Measurements from ENCODE around the gene SLC35F2. TPM values are rescaled to one million over a fixed set of nuclear protein-coding genes. Genes with fewer than 3 reads are reported as not detected.
A peak's percentile ranks its signal among the peaks of the same experiment; 100 is the strongest.
"Not testable (repeated sequence)": the region's sequence is repeated elsewhere in the genome, so short reads cannot be mapped to it uniquely, and the experiment has no call there.

SLC35F2 gene
- total RNA-seq, 2 experiments from 2014 or later = 9.8 to 26.2 TPM

DNA sequence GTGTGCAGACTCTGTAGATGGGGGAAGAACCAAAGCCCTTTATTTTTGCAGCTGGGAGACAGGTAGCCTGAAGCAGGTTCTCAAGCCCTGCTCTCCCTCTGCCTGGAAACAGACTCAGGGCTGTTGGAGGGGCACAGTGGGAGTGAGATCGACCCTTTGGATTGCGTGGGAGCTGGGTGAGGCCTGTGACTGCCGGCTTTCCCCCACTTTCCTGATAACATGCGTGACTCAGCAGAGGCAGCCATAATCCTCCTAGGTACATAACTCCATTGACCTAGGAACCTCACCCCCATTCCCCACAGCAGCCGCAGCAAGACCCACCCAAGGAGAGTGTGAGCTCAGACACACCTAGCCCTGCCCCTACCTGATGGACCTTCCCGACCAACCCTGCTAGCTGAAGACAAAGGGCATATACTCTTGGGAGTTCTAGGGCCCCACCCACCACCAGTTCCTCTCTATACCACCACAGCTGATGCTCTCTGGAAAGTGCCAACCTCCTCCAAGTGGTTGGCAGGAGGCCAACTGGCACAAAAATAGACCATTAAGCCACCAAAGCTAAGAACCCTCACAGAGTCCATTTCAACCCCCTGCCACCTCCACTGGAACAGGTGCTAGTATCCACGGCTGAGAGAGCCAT is 99.8 kb downstream of the SLC35F2 start:
- not testable (repeated sequence) for H3K9me3 Mint-ChIP-seq (ENCODE audit: low read depth); H3K36me3 Mint-ChIP-seq; H3K4me3 Mint-ChIP-seq; DNase-seq; H3K4me1 Mint-ChIP-seq; H3K27ac Mint-ChIP-seq; ATAC-seq
- CTCF ChIA-PET = interaction anchor here (2.0 kb wide), 1 partner anchor 12 kb away, joined by 6 read pairs; no protein-coding TSS in a partner anchor
- peaks cover 16% of the 10 kb centered on the region for H3K27me3 Mint-ChIP-seq

DNA sequence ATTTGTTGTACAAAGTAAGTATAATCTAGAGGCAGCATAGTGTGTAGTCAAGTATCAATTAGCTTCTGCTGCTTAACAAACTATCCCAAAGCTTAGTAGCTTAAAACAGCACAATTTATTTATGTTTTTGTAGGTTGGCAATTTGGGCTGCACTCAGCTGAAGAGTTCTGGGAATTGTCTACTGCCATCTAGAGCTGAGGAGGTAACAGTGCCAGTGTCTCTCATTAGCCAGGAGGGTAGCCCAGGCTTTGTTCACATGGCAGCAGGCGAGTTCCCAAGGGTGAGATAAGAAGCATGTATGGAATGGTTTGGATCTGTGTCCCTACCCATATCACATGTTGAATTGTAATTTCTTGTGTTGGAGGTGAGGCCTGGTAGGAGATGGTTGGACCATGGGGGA is 100.9 kb downstream of the SLC35F2 start:
- ATAC-seq = no peak

DNA sequence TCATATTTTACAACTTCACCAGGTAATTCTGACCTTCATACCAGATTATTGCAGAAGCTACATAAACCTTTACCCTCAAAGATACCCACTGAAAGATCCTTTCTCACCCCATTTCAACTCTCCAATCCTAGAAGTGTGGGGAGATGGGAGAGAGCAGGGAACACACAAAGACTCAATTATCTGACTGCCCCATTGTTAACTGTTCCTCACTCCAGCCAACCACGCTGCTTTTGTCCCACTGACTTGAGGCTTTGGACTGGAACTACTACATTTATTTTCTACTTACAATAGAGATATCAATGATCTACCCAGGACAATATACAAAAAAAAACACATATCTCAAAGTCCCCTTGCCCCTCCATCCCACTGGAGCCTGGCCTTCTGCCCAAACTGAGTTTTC is 102.0 kb downstream of the SLC35F2 start:
- DNase-seq = no peak
- no peaks in the 10 kb centered on the region for H3K9me3 Mint-ChIP-seq (ENCODE audit: low read depth)

More for the DNA sequence above, 100.9 kb downstream of the SLC35F2 start:
- H3K4me1 Mint-ChIP-seq = no peaks in the 10 kb centered on the region
- no peaks in the 10 kb centered on the region for H3K36me3 Mint-ChIP-seq
- H3K4me3 Mint-ChIP-seq = no peak overlapping the region
- CTCF ChIA-PET = interaction anchor here (0.6 to 2.1 kb wide), 3 partner anchors 17 to 89 kb away, joined by 3 to 5 read pairs (median 4); no protein-coding TSS in a partner anchor
- peaks cover 11% of the 10 kb centered on the region for H3K27me3 Mint-ChIP-seq
- no peak overlapping the region for H3K27ac Mint-ChIP-seq
- DNase-seq = no peak
- H3K9me3 Mint-ChIP-seq (ENCODE audit: low read depth) = no peaks in the 10 kb centered on the region

DNA sequence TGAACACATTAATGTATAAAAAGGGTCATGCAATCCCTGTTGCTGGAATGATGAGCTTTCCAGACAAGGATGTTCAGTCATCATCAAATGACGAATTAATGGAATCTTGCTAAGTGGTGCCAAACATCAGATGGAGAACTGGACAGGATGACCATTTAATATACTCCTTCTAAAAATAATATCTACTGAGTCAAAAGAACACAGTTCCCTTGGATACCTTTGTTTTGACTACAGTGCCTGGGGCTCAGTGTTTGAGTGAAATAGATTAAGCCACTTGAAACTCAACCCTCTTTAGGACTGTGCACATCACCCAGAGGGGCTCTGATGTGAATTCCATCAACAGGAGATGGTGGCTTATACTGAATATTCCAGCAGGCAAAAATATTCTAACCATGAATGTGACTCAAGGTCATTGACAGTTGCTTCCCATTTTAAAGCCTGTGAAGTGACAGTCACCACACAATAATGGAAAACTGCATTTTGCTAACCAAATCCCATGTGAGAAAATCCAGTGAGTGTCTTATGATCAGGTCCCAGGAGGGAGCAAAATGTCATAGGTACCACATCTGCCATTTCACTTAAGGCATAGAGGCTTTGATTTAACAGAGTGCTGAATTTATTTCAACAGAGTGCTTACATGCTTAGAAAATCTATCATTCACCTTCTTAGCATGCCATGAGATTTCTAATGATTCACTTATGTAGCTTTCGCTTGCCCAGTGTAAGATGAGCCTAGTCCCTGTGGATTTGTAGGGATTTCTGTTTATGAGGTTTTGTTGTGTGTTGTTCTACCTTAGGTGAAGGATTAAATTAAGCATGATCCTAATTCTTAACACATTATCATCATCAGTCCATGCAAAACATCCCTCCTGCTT is 105.4 kb downstream of the SLC35F2 start:
- Mint-ChIP-seq H3K4me1 (no peaks in the 10 kb centered on the region), H3K4me3 (no peak overlapping the region), H3K27me3 (peaks cover 16% of the 10 kb centered on the region), H3K36me3 (no peaks in the 10 kb centered on the region), H3K9me3 (ENCODE audit: low read depth) (no peaks in the 10 kb centered on the region), H3K27ac (no peak overlapping the region)
- DNase-seq (no peak), ATAC-seq (no peak)
- CTCF ChIA-PET = no interaction called here

More for the DNA sequence above, 102.0 kb downstream of the SLC35F2 start:
- no peak overlapping the region for H3K27ac Mint-ChIP-seq
- no peaks in the 10 kb centered on the region for H3K36me3 Mint-ChIP-seq
- H3K4me3 Mint-ChIP-seq = no peak overlapping the region
- no peaks in the 10 kb centered on the region for H3K4me1 Mint-ChIP-seq
- peaks cover 8% of the 10 kb centered on the region for H3K27me3 Mint-ChIP-seq
- CTCF ChIA-PET = interaction anchor here (2.1 kb wide), 1 partner anchor 16 kb away, joined by 5 read pairs; no protein-coding TSS in a partner anchor
- no peak for ATAC-seq

DNA sequence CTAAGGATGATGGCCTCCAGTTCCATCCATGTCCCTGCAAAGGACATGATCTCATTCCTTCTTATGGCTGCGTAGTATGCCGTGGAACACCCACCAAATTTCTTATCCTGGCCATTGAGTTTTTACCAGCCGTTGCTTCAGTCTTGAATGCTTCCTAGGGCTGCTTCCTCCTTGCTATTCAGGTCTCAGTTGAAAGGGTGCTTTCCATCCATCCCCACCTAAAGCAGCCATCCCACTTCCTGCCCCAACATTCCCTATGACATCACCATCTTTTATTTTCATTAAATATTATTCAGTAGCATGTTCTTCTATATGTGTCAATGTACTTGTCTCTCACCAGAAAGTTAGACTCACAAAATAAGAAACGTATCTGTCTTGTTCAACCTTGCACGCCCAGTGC is 106.1 kb downstream of the SLC35F2 start:
- Mint-ChIP-seq H3K9me3 (ENCODE audit: low read depth) (no peaks in the 10 kb centered on the region), H3K27ac (no peak overlapping the region), H3K4me3 (no peak overlapping the region), H3K36me3 (no peaks in the 10 kb centered on the region), H3K27me3 (peaks cover 23% of the 10 kb centered on the region), H3K4me1 (no peaks in the 10 kb centered on the region)
- no peak for DNase-seq
- CTCF ChIA-PET = no interaction called here
- ATAC-seq = no peak

- H3K27ac Mint-ChIP-seq = no peak overlapping the region
- CTCF ChIA-PET = no interaction called here
- no peak overlapping the region for H3K4me3 Mint-ChIP-seq
- H3K4me1 Mint-ChIP-seq = no peaks in the 10 kb centered on the region
- no peaks in the 10 kb centered on the region for H3K9me3 Mint-ChIP-seq (ENCODE audit: low read depth)
- DNase-seq (no peak), ATAC-seq (no peak)
- no peaks in the 10 kb centered on the region for H3K36me3 Mint-ChIP-seq
- H3K27me3 Mint-ChIP-seq = peaks cover 20% of the 10 kb centered on the region
Measured at GRCh38 chr11:107751082-107751481, 107.5 kb downstream of the SLC35F2 start.

- Mint-ChIP-seq H3K27me3 (peaks cover 25% of the 10 kb centered on the region), H3K4me3 (no peak overlapping the region), H3K4me1 (no peaks in the 10 kb centered on the region), H3K36me3 (no peaks in the 10 kb centered on the region), H3K27ac (no peak overlapping the region), H3K9me3 (ENCODE audit: low read depth) (no peaks in the 10 kb centered on the region)
- DNase-seq = no peak
- ATAC-seq = no peak
- CTCF ChIA-PET = no interaction called here
Measured at GRCh38 chr11:107750313-107750712, 108.3 kb downstream of the SLC35F2 start.

DNA sequence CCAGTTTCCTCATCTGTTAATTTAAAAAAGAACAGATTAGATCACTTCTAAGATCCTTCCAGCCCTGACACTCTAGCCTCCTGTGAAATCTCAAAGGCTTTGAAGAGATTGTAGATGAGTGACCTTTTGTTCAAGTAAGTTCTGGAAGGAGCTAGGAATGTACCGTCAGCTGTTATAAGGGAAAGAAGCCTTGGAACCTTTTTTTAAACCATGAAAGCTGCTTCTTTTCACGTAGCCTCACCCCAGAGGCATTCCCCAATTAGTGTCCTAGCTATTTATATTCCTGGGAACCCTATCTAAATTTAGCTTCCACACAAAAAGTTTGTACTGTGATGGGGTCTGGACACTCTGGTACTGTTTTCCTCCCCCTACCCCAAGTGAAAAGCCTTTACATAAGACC is 111.0 kb downstream of the SLC35F2 start:
- Mint-ChIP-seq H3K9me3 (ENCODE audit: low read depth) (no peaks in the 10 kb centered on the region), H3K4me3 (no peak overlapping the region)

GRCh38 chr11:107744736-107745135 is 113.9 kb downstream of the SLC35F2 start:
- Mint-ChIP-seq H3K4me3 (no peak overlapping the region), H3K27me3 (peaks cover 44% of the 10 kb centered on the region), H3K27ac (no peak overlapping the region), H3K4me1 (no peaks in the 10 kb centered on the region), H3K36me3 (no peaks in the 10 kb centered on the region), H3K9me3 (ENCODE audit: low read depth) (no peaks in the 10 kb centered on the region)
- CTCF ChIA-PET = no interaction called here
- DNase-seq = no peak
- no peak for ATAC-seq

More for the DNA sequence above, 111.0 kb downstream of the SLC35F2 start:
- no peak overlapping the region for H3K27ac Mint-ChIP-seq
- DNase-seq = no peak
- CTCF ChIA-PET = interaction anchor here (1.5 kb wide), 1 partner anchor 24 kb away, joined by 3 read pairs; no protein-coding TSS in a partner anchor
- H3K36me3 Mint-ChIP-seq = no peaks in the 10 kb centered on the region
- no peaks in the 10 kb centered on the region for H3K4me1 Mint-ChIP-seq
- peaks cover 31% of the 10 kb centered on the region for H3K27me3 Mint-ChIP-seq
- no peak for ATAC-seq

DNA sequence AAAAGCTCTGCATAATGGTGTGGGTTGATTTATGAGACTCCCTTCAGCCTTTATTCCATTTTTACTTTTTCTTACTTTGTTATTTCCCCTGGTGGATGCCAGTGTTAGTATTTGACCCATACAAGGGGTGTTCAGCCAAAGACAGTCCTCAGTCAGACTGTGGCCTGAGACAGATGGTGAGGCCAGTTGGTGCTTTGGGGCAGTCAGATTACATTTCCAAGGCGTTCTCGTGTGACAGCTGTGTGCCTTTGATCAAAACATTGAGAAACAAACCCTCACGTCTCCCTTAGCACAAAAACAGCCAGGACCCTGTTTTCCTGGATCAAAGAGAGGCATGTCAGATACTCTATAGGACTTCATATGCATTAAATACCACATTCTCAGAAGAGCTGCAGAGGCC is 115.4 kb downstream of the SLC35F2 start:
- H3K4me1 Mint-ChIP-seq = no peaks in the 10 kb centered on the region
- ATAC-seq (no peak), DNase-seq (no peak)
- no peaks in the 10 kb centered on the region for H3K36me3 Mint-ChIP-seq
- no peaks in the 10 kb centered on the region for H3K9me3 Mint-ChIP-seq (ENCODE audit: low read depth)
- CTCF ChIA-PET = interaction anchor here (1.3 kb wide), 1 partner anchor 13 kb away, joined by 3 read pairs; no protein-coding TSS in a partner anchor
- peaks cover 50% of the 10 kb centered on the region for H3K27me3 Mint-ChIP-seq
- H3K4me3 Mint-ChIP-seq = no peak overlapping the region
- H3K27ac Mint-ChIP-seq = no peak overlapping the region

DNA sequence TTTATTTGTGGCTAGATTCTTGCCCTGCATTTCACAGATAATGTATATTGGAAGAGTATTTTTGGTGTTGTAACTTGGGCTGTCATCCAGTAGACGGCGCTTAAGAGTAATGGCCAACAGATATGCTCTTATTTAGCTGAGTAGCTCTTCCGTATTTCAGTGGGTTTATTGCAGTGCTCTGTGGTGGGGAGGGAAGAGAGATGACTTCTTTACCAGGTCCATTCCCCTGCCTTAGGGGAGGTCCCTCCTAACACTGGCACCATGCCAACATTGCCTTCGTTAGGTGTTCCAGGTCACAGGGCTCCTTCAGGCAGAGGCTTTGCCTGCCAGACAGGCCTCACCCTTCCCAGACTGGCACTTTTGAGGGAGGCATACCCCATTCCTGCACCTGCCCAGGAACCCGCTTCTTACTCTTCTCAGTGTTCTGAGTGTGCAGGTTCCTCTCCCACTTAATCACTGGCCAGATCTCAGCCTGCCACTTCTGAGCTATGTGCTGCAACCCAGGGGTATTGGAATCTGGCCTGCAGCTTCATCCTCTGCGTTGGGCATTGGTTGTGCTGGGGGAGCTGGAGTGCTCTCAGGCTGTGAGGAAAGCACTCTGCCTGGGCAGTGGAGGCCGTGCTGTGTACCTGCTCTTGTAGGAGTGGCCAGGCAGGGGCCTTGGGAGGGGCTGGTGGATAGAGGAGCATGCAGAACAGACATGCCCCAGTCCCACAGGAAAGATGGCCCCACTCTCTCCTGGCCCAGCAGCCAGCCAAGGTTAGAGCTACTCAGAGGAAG is 117.4 kb downstream of the SLC35F2 start:
- ATAC-seq = peak; percentile 60
- CTCF ChIA-PET = interaction anchor here (0.5 to 2.8 kb wide), 10 partner anchors 9 to 176 kb away, joined by 3 to 14 read pairs (median 3); partner anchors contain the start of gene ALKBH8
- no peak overlapping the region for H3K4me3 Mint-ChIP-seq
- H3K9me3 Mint-ChIP-seq (ENCODE audit: low read depth) = no peaks in the 10 kb centered on the region
- H3K36me3 Mint-ChIP-seq = no peaks in the 10 kb centered on the region
- DNase-seq = no peak
- H3K4me1 Mint-ChIP-seq = no peaks in the 10 kb centered on the region
- H3K27me3 Mint-ChIP-seq = peaks cover 48% of the 10 kb centered on the region
- H3K27ac Mint-ChIP-seq = no peak overlapping the region
